Thyroid gland (tissue), 4 donors: ENCODE results near the gene ERMARD.

Experiments used
- POLR2A ChIP-seq, 2 donors: fragments of 450-650 bp; IDR thresholded peaks; one replicate each; pipeline ENCODE4 v1.6.1; 2017; ENCODE audit warnings: antibody characterized with exemption in 2 of 2, mild to moderate bottlenecking in 2 of 2, moderate library complexity in 1 of 2
- TF ChIP-seq, protein P1 (sequence below), 6 experiments: fragments of 200-600 bp in 3 of 6; fragments of 450-650 bp in 3 of 6; sonication (generic) in 3 of 6; IDR thresholded peaks; one replicate each; pipeline ENCODE4 v1.5.1; 2016 to 2019; ENCODE audit warnings: antibody characterized with exemption in 6 of 6, mild to moderate bottlenecking in 2 of 6, inconsistent platforms in 1 of 6, moderate library complexity in 1 of 6

DNA sequence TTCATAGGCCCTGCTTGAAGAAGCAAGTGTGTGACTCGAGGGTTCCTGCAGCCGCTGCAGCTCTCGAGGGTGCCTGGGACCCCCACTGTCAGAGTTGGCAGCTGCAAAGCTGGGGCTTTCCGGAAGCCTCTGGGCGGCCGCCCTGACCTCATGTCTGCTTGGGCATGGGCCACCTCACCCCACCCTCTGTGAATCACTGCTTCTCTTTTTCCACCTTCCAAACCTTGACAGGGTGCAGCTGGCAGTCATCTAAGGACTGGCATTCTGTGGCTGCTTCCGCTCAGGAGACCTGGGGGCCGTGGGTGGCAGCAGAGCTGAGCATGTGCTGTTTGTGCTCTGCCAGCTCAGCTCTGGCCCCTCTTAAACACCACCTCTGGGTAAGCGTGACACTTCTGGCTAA lies 32.0 kb downstream of the ERMARD start:
- TF ChIP-seq, protein P1, sequence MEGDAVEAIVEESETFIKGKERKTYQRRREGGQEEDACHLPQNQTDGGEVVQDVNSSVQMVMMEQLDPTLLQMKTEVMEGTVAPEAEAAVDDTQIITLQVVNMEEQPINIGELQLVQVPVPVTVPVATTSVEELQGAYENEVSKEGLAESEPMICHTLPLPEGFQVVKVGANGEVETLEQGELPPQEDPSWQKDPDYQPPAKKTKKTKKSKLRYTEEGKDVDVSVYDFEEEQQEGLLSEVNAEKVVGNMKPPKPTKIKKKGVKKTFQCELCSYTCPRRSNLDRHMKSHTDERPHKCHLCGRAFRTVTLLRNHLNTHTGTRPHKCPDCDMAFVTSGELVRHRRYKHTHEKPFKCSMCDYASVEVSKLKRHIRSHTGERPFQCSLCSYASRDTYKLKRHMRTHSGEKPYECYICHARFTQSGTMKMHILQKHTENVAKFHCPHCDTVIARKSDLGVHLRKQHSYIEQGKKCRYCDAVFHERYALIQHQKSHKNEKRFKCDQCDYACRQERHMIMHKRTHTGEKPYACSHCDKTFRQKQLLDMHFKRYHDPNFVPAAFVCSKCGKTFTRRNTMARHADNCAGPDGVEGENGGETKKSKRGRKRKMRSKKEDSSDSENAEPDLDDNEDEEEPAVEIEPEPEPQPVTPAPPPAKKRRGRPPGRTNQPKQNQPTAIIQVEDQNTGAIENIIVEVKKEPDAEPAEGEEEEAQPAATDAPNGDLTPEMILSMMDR (IDR thresholded peaks at IDR 0.05): no peak
- TF ChIP-seq POLR2A (IDR thresholded peaks at IDR 0.05): no peak
